Measurements from ENCODE around the gene TIPIN. TPM values are rescaled to one million over a fixed set of nuclear protein-coding genes. Genes with fewer than 3 reads are reported as not detected.

TIPIN gene
- total RNA-seq, 1 experiment from 2014 or later: 12.9 TPM

- TF ChIP-seq CTCF (conservative IDR thresholded peaks at IDR 0.05) (no peak), EZH2 (IDR thresholded peaks at IDR 0.05; ENCODE audit: low read depth) (no peak)
- no TSS peak for BruUV-seq (replicated peaks)
- Histone ChIP-seq H3K9me2 (ENCODE audit: insufficient read depth) (no peaks in the 10 kb centered on the region), H3K9me3 (ENCODE audit: insufficient read depth, low read depth) (no peaks in the 10 kb centered on the region), H3K4me2 (no peak overlapping the region), H3K27me3 (ENCODE audit: insufficient read depth, low read depth) (no peaks in the 10 kb centered on the region), H3K4me1 (replicated peaks; ENCODE audit: insufficient read depth) (no peaks in the 10 kb centered on the region), H3K36me3 (ENCODE audit: low read depth) (no peaks in the 10 kb centered on the region), H3F3A (ENCODE audit: insufficient read depth, low read depth) (no peaks in the 10 kb centered on the region), H2AFZ (no peak overlapping the region), H3K79me2 (ENCODE audit: low read depth) (no peaks in the 10 kb centered on the region), H3K4me3 (no peak overlapping the region), H3K27ac (no peak overlapping the region), H4K20me1 (ENCODE audit: insufficient read depth) (no peaks in the 10 kb centered on the region)
- CTCF ChIA-PET: no interaction called here
- intact Hi-C loops (cut with micrococcal nuclease; ENCODE audit: unreplicated experiment): no loop called here
- POLR2A ChIA-PET (ENCODE audit: unreplicated experiment): no interaction called here
- DNase-seq: no peak
Measured at GRCh38 chr15:66326051-66326450, 30.4 kb downstream of the TIPIN start.

- H3F3A ChIP-seq (ENCODE audit: insufficient read depth, low read depth): no peaks in the 10 kb centered on the region
- H4K20me1 ChIP-seq (ENCODE audit: insufficient read depth): no peaks in the 10 kb centered on the region
- ChIA-PET CTCF (interaction anchor here (0.6 kb wide), 1 partner anchor 47 kb away, joined by 3 read pairs; no protein-coding TSS in a partner anchor), POLR2A (ENCODE audit: unreplicated experiment) (no interaction called here)
- H3K9me3 ChIP-seq (ENCODE audit: insufficient read depth, low read depth): no peaks in the 10 kb centered on the region
- no peaks in the 10 kb centered on the region for H3K36me3 ChIP-seq (ENCODE audit: low read depth)
- intact Hi-C loops (cut with micrococcal nuclease; ENCODE audit: unreplicated experiment): no loop called here
- TF ChIP-seq CTCF (conservative IDR thresholded peaks at IDR 0.05) (no peak), EZH2 (IDR thresholded peaks at IDR 0.05; ENCODE audit: low read depth) (no peak)
- no peaks in the 10 kb centered on the region for H3K9me2 ChIP-seq (ENCODE audit: insufficient read depth)
- no peak for DNase-seq
- H3K4me1 ChIP-seq (replicated peaks; ENCODE audit: insufficient read depth): no peaks in the 10 kb centered on the region
- no peak overlapping the region for H3K4me3 ChIP-seq
- no peak overlapping the region for H2AFZ ChIP-seq
- no peaks in the 10 kb centered on the region for H3K79me2 ChIP-seq (ENCODE audit: low read depth)
- no peak overlapping the region for H3K4me2 ChIP-seq
- no peak overlapping the region for H3K27ac ChIP-seq
- no peaks in the 10 kb centered on the region for H3K27me3 ChIP-seq (ENCODE audit: insufficient read depth, low read depth)
- no TSS peak for BruUV-seq (replicated peaks)
Measured at GRCh38 chr15:66323312-66323928, 33.1 kb downstream of the TIPIN start.

- POLR2A ChIA-PET (ENCODE audit: unreplicated experiment): interaction anchor here (0.5 to 0.6 kb wide), 2 partner anchors 10 to 17 kb away, joined by 3 to 5 read pairs; no protein-coding TSS in a partner anchor
- DNase-seq: no peak
Measured at GRCh38 chr15:66312144-66312543, 44.3 kb downstream of the TIPIN start.

More at GRCh38 chr15:66312144-66312543, 44.3 kb downstream of the TIPIN start:
- Histone ChIP-seq H3K4me1 (replicated peaks; ENCODE audit: insufficient read depth) (no peaks in the 10 kb centered on the region), H3K79me2 (ENCODE audit: low read depth) (no peaks in the 10 kb centered on the region), H3K4me2 (no peak overlapping the region), H2AFZ (no peak overlapping the region), H3K4me3 (no peak overlapping the region), H4K20me1 (ENCODE audit: insufficient read depth) (no peaks in the 10 kb centered on the region), H3K9me3 (ENCODE audit: insufficient read depth, low read depth) (no peaks in the 10 kb centered on the region), H3K27ac (no peak overlapping the region), H3K36me3 (ENCODE audit: low read depth) (no peaks in the 10 kb centered on the region), H3K9me2 (ENCODE audit: insufficient read depth) (no peaks in the 10 kb centered on the region), H3F3A (ENCODE audit: insufficient read depth, low read depth) (no peaks in the 10 kb centered on the region), H3K27me3 (ENCODE audit: insufficient read depth, low read depth) (no peaks in the 10 kb centered on the region)
- TF ChIP-seq EZH2 (IDR thresholded peaks at IDR 0.05; ENCODE audit: low read depth) (no peak), CTCF (conservative IDR thresholded peaks at IDR 0.05) (no peak)
- intact Hi-C loops (cut with micrococcal nuclease; ENCODE audit: unreplicated experiment): no loop called here
- CTCF ChIA-PET: no interaction called here
- no TSS peak for BruUV-seq (replicated peaks)
